Esophagus muscularis mucosa (tissue), 3 donors: ENCODE results near the gene TMEM229B.

Experiments
- POLR2A ChIP-seq: fragments of 450-650 bp; IDR thresholded peaks from one replicate; pipeline ENCODE4 v1.6.1; 2017; ENCODE audit warnings: antibody characterized with exemption, moderate library complexity, mild to moderate bottlenecking, low read depth
- TF ChIP-seq, protein P1 (sequence below), 3 experiments: fragments of 200-600 bp in 2 of 3; fragments of 450-650 bp in 1 of 3; sonication (generic) in 2 of 3; IDR thresholded peaks; one replicate each; pipeline ENCODE4 v1.5.1; 2017 to 2019; ENCODE audit warnings: antibody characterized with exemption in 3 of 3, mild to moderate bottlenecking in 2 of 3, moderate library complexity in 1 of 3

DNA sequence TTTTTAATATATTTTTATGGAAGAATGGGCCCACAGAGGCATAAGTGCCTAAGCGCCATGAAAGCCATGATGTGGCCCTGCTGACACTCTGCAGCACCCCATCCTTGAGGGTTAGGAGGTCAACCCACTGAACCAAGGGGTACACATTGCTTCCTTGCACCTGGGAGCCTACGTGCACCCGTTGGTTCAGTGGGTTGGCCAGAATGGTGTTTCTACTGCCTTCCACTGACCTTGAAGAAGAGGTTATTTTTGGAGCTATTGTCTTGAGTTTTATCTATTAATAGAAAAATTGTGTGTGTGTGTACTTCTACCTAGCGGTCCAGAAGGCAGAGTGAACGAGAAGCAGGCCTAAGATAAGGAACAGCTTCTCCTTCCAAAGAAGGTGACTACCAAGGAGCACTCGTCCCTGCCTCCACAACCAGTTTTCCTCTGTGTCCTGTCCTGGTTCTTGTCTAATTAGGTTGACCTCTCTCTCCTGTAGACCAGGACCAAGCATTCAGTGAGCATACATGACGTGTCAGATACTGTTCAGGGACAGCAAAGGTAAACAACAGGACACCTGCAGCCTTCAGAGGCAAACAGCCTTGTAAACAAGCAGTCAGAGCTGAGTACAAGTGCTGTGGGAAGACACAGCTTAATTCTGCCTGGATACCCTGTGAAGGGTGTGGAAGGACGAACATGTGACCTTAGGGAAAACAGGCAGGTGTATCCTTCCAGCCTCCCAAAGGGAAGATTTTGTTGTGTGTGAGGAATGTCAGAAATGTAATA is 46.2 kb downstream of the TMEM229B start:
- TF ChIP-seq, protein P1, sequence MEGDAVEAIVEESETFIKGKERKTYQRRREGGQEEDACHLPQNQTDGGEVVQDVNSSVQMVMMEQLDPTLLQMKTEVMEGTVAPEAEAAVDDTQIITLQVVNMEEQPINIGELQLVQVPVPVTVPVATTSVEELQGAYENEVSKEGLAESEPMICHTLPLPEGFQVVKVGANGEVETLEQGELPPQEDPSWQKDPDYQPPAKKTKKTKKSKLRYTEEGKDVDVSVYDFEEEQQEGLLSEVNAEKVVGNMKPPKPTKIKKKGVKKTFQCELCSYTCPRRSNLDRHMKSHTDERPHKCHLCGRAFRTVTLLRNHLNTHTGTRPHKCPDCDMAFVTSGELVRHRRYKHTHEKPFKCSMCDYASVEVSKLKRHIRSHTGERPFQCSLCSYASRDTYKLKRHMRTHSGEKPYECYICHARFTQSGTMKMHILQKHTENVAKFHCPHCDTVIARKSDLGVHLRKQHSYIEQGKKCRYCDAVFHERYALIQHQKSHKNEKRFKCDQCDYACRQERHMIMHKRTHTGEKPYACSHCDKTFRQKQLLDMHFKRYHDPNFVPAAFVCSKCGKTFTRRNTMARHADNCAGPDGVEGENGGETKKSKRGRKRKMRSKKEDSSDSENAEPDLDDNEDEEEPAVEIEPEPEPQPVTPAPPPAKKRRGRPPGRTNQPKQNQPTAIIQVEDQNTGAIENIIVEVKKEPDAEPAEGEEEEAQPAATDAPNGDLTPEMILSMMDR (IDR thresholded peaks at IDR 0.05): no peak
- TF ChIP-seq POLR2A: no peak
